NCI-H510A treated with DMSO at 0.1 percent for 48 hours (cell line): ENCODE data around the gene EHHADH.
"Not testable (repeated sequence)": the region's sequence is repeated elsewhere in the genome, so short reads cannot be mapped to it uniquely, and the experiment has no call there.

ENCODE experiments used
- DNase-seq: peaks from one replicate; lab custom pipeline; 2025; lab: John Stamatoyannopoulos, UW

The EHHADH gene

DNA sequence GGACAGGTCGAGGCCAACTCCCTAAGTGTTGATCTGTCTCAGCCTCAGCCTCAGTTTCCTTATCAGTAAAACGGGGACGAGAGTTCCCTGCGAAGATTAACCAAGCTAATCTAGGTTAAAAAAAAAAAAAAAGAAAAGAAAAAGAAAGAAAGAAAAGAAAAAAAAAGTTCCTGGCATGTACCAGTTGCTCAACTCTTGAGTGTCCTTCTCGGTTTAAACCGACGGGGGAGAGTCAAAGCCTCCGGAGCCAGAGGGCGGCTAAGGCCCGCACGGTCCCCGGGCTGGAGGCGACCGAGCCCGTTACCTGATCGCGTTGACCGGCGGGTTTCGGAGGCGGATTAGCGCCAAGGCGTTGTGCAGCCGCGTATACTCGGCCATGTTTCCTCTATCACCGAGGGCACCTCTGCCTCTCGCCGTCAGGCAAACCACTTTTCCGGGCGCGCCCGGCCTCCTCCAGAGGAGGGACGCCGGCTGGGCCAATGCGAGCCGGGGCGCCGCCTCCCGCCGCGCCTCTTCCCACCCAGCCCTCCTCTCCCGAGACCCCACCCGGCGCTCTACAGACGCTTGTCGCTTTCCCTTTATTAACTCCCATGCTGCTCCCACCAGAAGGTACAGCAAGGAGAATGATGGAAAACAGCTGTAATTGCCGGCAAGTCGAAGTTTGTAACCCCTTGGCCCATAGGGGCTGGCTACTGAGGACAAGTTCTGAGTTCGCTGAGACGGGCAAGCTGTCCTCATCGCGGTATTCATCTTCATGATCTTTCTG lies at the start of gene EHHADH:
Gene EHHADH, minus strand, starts transcription at position 405 of the 766 bp plus-strand sequence. Its CDS starts 27 bp downstream, at position 378.
- DNase-seq: peak; percentile 70

- DNase-seq: not testable (repeated sequence)
Measured at GRCh38 chr3:185299918-185300426, 46.1 kb upstream of the EHHADH start.

DNA sequence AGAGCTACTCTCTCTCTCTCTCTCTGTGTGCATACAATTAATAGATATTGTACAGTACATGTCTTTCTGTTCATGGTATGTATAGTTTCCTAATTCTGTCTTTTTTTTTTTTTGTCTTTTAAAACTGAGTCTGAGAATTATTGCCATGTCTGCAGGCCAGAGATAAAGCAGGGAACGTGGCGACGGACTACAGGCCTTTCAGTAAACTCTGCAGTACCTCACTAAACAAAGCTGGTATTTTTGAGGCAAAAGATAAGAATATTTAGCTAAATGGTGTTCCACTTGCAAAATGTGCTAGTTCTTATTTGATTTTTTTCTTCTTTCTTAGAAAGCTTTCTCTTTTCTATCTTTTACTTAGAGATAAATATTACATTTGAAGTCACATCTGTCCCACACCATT lies 44.0 kb upstream of the EHHADH start:
- no peak for DNase-seq

DNA sequence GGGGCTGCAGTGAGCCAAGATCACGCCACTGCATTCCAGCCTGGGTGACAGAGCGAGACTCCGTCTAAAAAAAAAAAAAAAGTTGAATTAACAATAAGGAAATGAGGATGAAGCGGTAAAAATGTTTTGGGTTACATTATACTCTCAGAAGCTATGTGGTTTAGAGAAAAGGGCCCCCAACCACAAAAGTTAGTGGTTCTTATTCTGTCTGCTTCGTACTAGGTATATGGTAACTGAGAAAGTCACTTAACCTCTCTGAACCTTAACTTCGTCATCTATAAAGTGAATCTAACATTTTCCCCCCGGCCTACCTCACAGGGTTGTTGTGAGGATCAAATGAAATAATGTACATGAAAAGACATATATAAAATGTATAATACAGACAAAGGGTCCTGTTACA lies 38.4 kb upstream of the EHHADH start:
- DNase-seq: no peak

DNA sequence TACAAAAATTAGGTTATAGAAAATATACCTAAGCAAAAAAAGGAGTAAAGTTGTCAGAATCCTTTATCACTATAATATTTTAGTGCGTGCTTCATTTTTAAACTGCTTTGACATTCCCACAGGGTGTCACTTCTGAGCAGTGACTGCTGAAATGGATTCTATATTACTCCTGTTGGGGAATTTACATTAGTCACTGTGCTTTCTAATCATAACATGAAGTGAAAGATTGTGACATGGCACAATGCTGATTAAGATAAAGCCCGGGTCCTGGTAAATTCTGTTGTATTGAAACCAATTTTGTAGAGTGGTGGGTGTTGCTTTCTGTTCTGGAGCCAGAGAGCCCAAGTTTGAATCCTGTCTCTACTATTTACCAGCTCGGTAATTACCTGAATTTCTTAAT lies 36.4 kb upstream of the EHHADH start:
- DNase-seq: no peak

DNA sequence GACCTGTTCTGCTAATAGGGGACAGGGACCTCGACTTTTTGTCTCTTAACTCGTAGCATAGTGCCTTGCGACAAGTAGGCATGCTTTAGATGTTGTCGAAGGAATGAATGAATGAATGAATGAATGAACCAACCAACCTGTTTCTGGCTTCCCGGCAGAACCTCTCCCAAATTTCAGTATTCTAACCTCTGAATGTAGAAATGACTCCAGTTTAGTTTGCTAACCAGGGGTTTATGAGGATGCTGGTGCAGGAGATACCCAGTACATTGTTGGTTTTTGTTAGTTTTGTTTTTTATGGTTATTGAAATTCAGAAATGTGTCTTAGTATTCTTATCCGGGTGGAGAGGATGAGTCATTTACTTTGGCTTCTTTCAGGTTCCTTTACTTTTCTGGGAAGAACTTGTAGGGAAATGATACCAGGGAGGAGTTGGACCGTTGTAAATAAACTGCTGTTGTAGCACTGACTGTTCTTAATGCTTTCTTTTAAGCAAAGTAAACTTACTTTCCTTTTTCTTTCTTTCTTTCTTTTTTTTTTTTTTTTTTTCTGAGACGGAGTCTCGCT lies 29.6 kb upstream of the EHHADH start:
- no peak for DNase-seq

- DNase-seq: peak; percentile 88
Measured at GRCh38 chr3:185282696-185283373, 29.0 kb upstream of the EHHADH start.

- DNase-seq: peak; percentile 87
Measured at GRCh38 chr3:185280572-185281365, 26.9 kb upstream of the EHHADH start.

DNA sequence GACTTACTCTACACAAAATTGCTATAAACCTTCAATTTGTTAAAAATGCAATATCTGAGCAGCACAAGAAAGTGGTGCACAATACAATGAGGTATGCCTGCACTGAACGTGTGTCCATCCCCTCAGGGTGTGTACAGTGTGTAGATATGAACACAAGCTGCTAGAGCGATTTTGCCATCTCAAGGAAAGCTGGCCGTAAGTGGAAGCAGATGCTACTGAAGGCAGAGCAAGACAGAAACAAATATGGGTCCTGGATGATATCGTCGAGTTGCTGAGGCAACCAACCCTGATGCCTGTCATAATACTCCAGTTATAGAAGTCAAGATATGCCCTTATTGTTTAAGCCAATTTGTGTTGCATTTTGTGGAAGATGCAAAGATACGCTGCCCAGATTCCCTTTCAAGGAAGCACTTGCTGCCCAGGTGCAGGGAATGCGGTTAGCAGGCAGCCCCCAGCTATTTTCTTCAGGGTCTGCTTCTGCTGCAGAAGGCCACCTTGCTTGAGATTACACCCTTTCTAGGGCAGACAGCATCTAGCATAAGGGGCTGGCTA lies 25.8 kb upstream of the EHHADH start:
- no peak for DNase-seq

GRCh38 chr3:185276415-185276814 lies 22.6 kb upstream of the EHHADH start:
- no peak for DNase-seq

DNA sequence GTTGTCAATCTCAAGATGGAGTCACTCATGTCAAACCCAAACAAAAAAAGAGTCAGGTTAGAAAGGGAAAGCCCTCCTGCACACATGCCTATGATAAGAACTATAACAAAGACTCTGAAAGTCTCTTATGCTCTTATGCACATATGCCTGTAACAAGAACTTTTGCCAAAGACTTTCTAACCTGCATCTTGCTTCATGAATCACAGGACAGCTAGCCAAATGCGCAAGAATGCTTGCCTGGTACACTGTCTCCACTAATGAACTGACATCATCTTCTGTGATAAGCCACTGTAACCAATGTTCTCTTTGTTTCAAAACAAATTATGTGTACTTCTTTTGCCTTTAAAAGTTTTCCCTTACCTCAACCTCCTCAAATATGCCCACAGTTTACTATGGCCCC lies 18.2 kb upstream of the EHHADH start:
- DNase-seq: no peak

GRCh38 chr3:185270956-185271332 lies 17.1 kb upstream of the EHHADH start:
- DNase-seq: no peak

- DNase-seq: no peak
Measured at GRCh38 chr3:185270262-185270955, 16.6 kb upstream of the EHHADH start.

GRCh38 chr3:185268194-185268962 lies 14.5 kb upstream of the EHHADH start:
- no peak for DNase-seq

GRCh38 chr3:185267193-185267592 lies 13.3 kb upstream of the EHHADH start:
- DNase-seq: no peak

GRCh38 chr3:185264849-185265553 lies 11.2 kb upstream of the EHHADH start:
- DNase-seq: no peak

- no peak for DNase-seq
Measured at GRCh38 chr3:185263423-185263822, 9.6 kb upstream of the EHHADH start.

GRCh38 chr3:185257334-185257733 lies 3.5 kb upstream of the EHHADH start:
- no peak for DNase-seq

DNA sequence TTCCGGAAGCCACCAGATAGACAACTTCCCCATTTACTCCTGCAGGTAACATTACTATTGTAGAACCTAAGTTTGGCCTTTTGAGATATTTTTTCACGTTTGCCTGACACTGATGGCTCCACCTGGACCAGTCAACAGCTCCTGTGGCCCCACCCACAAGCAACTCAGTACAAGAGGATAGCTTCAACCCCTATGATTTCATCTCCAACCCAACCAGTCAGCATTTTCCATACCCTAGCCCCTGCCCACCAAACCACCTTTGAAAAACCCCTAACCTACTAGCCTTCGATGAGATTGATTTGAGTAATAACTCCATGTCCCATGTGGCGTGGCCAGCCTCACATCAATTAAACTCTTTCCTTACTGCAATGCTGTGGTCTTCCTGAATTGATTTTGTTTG lies 950 bp upstream of the EHHADH start:
- no peak for DNase-seq

GRCh38 chr3:185253133-185253532 lies 716 bp downstream of the EHHADH start:
- DNase-seq: not testable (repeated sequence)
